Fibroblast of upper back skin (primary cell): ENCODE measurements around the gene ILK.

Source experiments
- DNase-seq: peaks from one replicate; pipeline ENCODE4 v3.0.0-alpha.2; 2013

Gene ILK

GRCh38 chr11:6622261-6623171, 18.9 kb downstream of the ILK start:
- DNase-seq: no peak

- no peak for DNase-seq
These were observed 20.1 kb downstream of the ILK start for GRCh38 chr11:6623391-6624363.

- no peak for DNase-seq
These were observed 21.7 kb downstream of the ILK start for GRCh38 chr11:6625156-6625831.

GRCh38 chr11:6625832-6626420, 22.4 kb downstream of the ILK start:
- DNase-seq: no peak

- no peak for DNase-seq
These were observed 23.6 kb downstream of the ILK start for GRCh38 chr11:6626971-6627761.

GRCh38 chr11:6627762-6628241, 24.2 kb downstream of the ILK start:
- no peak for DNase-seq

- no peak for DNase-seq
These were observed 25.0 kb downstream of the ILK start for GRCh38 chr11:6628526-6628925.

GRCh38 chr11:6629573-6629891, 26.0 kb downstream of the ILK start:
- no peak for DNase-seq

- DNase-seq: no peak
These were observed 26.5 kb downstream of the ILK start for GRCh38 chr11:6629892-6630631.

- no peak for DNase-seq
These were observed 27.2 kb downstream of the ILK start for GRCh38 chr11:6630632-6631291.

GRCh38 chr11:6631361-6631890, 27.9 kb downstream of the ILK start:
- DNase-seq: no peak

- DNase-seq: no peak
These were observed 28.8 kb downstream of the ILK start for GRCh38 chr11:6632116-6633073.

- DNase-seq: no peak
These were observed 30.1 kb downstream of the ILK start for GRCh38 chr11:6633422-6634408.

- DNase-seq: no peak
These were observed 31.0 kb downstream of the ILK start for GRCh38 chr11:6634534-6634933.

- no peak for DNase-seq
These were observed 31.7 kb downstream of the ILK start for GRCh38 chr11:6635082-6635932.

GRCh38 chr11:6636480-6636879, 32.9 kb downstream of the ILK start:
- DNase-seq: no peak

GRCh38 chr11:6637871-6638270, 34.3 kb downstream of the ILK start:
- peak; percentile 29 for DNase-seq
